Measurements from ENCODE around the gene THSD4.

THSD4 gene

GRCh38 chr15:71729319-71729718 is 614.0 kb downstream of the THSD4 start:
- Histone ChIP-seq H3K27me3 (ENCODE audit: control insufficient read depth in 1 of 2, insufficient read depth in 2 of 2, low read length in 2 of 2) (no peaks in the 10 kb centered on the region), H3K9me3 (ENCODE audit: low read length) (no peaks in the 10 kb centered on the region), H3K4me3 (ENCODE audit: low read depth in 1 of 2, low read length in 2 of 2) (no peak overlapping the region), H3K4me1 (ENCODE audit: insufficient read depth, low read length) (peaks cover 6% of the 10 kb centered on the region), H3K27ac (ENCODE audit: low read depth, low read length) (no peak overlapping the region), H3K9ac (ENCODE audit: low read length) (no peak overlapping the region), H3K36me3 (ENCODE audit: insufficient read depth, low read length) (no peaks in the 10 kb centered on the region)

DNA sequence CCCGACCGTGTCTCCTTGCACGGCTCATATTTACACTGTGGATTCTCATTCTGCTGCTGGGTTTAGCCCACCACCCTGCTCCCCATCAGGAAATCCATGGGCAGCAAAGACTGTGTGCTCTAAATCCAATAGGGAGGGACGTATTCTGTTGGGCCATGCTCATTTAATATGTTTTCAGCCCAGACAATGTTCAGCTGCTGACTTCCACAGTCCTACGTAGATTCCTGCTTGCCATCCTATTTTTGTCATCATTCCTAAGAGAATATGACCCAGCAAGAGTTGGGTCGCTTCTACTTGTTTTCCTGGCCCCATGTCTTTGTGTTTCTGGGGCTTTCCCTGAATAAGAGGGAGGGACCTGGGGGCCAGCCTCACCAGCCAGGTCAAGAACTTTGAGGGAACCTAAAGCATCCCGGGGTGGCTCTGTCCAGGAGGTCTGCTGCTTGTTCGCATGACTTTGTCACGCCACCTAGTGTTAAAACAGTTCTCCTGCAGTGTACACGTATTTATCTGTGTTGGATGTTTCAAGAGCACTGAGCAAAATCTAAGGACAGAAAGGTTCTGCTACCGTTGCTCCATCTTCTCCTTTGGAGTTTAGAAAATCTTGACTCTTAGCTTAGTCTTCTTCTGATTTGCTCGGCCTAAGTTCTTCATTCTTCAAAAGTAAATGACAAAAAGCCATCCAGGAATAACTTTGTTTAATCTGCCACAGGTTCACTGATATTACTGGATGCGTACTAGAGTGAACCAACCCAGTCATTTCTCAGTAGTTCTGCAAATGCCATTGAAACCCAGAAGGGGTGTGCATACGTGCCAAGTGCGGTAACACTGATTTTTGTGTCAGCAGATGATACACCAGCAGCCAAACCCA is 615.2 kb downstream of the THSD4 start:
- H3K9me3 ChIP-seq (ENCODE audit: low read length): no peaks in the 10 kb centered on the region
- H3K36me3 ChIP-seq (ENCODE audit: insufficient read depth, low read length): no peaks in the 10 kb centered on the region
- peaks cover 6% of the 10 kb centered on the region for H3K4me1 ChIP-seq (ENCODE audit: insufficient read depth, low read length)
- no peak overlapping the region for H3K27ac ChIP-seq (ENCODE audit: low read depth, low read length)
- no peaks in the 10 kb centered on the region for H3K27me3 ChIP-seq (ENCODE audit: control insufficient read depth in 1 of 2, insufficient read depth in 2 of 2, low read length in 2 of 2)
- H3K9ac ChIP-seq (ENCODE audit: low read length): no peak overlapping the region
- no peak overlapping the region for H3K4me3 ChIP-seq (ENCODE audit: low read depth in 1 of 2, low read length in 2 of 2)

- Histone ChIP-seq H3K36me3 (ENCODE audit: insufficient read depth, low read length) (no peaks in the 10 kb centered on the region), H3K27me3 (ENCODE audit: control insufficient read depth in 1 of 2, insufficient read depth in 2 of 2, low read length in 2 of 2) (no peaks in the 10 kb centered on the region), H3K9ac (ENCODE audit: low read length) (no peak overlapping the region), H3K4me1 (ENCODE audit: insufficient read depth, low read length) (peaks cover 6% of the 10 kb centered on the region), H3K27ac (ENCODE audit: low read depth, low read length) (no peak overlapping the region), H3K9me3 (ENCODE audit: low read length) (no peaks in the 10 kb centered on the region), H3K4me3 (ENCODE audit: low read depth in 1 of 2, low read length in 2 of 2) (no peak overlapping the region)
These were observed 617.4 kb downstream of the THSD4 start for GRCh38 chr15:71732636-71733035.

GRCh38 chr15:71733122-71733521 is 617.9 kb downstream of the THSD4 start:
- no peak overlapping the region for H3K27ac ChIP-seq (ENCODE audit: low read depth, low read length)
- H3K4me3 ChIP-seq (ENCODE audit: low read depth in 1 of 2, low read length in 2 of 2): no peak overlapping the region
- no peaks in the 10 kb centered on the region for H3K27me3 ChIP-seq (ENCODE audit: control insufficient read depth in 1 of 2, insufficient read depth in 2 of 2, low read length in 2 of 2)

DNA sequence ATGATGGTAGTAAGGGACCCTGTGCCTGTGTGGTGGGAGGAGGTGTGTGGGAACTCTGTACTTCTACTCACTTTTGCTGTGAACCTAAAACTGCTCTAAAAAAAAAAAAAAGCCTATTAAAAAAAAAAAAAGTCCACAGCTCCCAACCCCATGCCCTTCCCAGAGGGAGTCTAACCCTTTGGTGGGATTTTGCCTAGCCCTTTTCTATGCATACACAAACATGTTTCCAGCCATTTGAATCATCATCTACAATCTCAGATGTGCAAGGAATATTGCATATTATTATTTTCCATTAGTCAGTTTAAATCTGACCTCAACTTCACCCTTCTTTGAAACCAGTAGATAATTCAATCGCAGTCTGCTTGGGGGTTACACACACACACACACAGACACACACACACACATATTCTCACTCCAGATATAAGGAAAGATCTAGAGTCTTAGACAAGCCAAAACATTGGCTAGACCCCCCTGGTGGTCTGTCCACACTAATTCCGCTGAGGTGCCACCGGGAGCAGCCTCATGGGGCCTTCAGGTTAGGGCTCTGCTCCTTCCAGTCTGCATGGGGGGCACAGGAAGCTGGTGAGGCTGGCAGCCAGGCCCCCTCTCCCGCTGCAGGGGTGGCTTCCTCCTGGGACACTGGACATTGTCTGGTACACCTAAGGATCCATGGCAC is 619.6 kb downstream of the THSD4 start:
- H3K4me3 ChIP-seq (ENCODE audit: low read depth in 1 of 2, low read length in 2 of 2): no peak overlapping the region
- no peak overlapping the region for H3K27ac ChIP-seq (ENCODE audit: low read depth, low read length)
- H3K9ac ChIP-seq (ENCODE audit: low read length): no peak overlapping the region
- H3K36me3 ChIP-seq (ENCODE audit: insufficient read depth, low read length): no peaks in the 10 kb centered on the region
- no peaks in the 10 kb centered on the region for H3K9me3 ChIP-seq (ENCODE audit: low read length)
- H3K27me3 ChIP-seq (ENCODE audit: control insufficient read depth in 1 of 2, insufficient read depth in 2 of 2, low read length in 2 of 2): no peaks in the 10 kb centered on the region
- H3K4me1 ChIP-seq (ENCODE audit: insufficient read depth, low read length): no peaks in the 10 kb centered on the region

More at GRCh38 chr15:71733122-71733521, 617.9 kb downstream of the THSD4 start:
- Histone ChIP-seq H3K9ac (ENCODE audit: low read length) (no peak overlapping the region), H3K9me3 (ENCODE audit: low read length) (no peaks in the 10 kb centered on the region), H3K4me1 (ENCODE audit: insufficient read depth, low read length) (peaks cover 6% of the 10 kb centered on the region), H3K36me3 (ENCODE audit: insufficient read depth, low read length) (no peaks in the 10 kb centered on the region)

- Histone ChIP-seq H3K9ac (ENCODE audit: low read length) (no peak overlapping the region), H3K9me3 (ENCODE audit: low read length) (no peaks in the 10 kb centered on the region), H3K27ac (ENCODE audit: low read depth, low read length) (no peak overlapping the region), H3K4me1 (ENCODE audit: insufficient read depth, low read length) (no peaks in the 10 kb centered on the region), H3K27me3 (ENCODE audit: control insufficient read depth in 1 of 2, insufficient read depth in 2 of 2, low read length in 2 of 2) (no peaks in the 10 kb centered on the region), H3K4me3 (ENCODE audit: low read depth in 1 of 2, low read length in 2 of 2) (no peak overlapping the region), H3K36me3 (ENCODE audit: insufficient read depth, low read length) (no peaks in the 10 kb centered on the region)
These were observed 620.1 kb downstream of the THSD4 start for GRCh38 chr15:71735385-71735757.

DNA sequence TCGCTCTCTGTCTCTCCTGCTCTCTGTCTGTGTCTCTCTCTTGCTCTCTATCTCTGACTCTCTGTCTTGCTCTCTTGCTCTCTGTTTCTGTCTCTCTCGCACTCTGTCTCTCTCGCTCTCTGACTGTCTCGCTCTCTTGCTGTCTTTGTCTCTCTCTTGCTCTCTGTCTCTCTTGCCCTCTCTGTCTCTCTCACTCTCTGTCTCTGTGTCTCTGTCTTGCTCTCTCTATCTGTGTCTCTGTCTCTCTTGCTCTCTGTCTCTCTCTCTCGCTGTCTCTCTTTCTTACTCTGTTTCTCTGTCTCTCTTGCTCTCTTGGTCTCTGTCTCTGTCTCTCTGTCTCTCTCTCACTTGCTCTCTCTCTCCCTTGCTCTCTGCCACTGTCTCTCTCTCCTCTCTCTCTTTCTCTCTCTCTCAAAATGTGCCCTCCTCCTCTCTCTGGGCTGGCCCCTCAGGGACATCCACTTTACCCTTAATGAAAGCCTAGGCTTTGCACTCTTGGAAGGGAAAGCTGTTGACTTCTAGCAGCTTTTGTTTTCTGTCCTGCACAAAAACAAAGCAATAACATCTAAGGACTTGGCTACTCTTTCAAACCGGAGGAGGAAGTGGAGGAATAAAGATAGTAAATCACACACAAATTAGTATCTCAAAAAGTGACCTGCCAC is 621.1 kb downstream of the THSD4 start:
- no peaks in the 10 kb centered on the region for H3K4me1 ChIP-seq (ENCODE audit: insufficient read depth, low read length)
- no peaks in the 10 kb centered on the region for H3K9me3 ChIP-seq (ENCODE audit: low read length)
- H3K36me3 ChIP-seq (ENCODE audit: insufficient read depth, low read length): no peaks in the 10 kb centered on the region
- H3K9ac ChIP-seq (ENCODE audit: low read length): no peak overlapping the region
- H3K4me3 ChIP-seq (ENCODE audit: low read depth in 1 of 2, low read length in 2 of 2): no peak overlapping the region
- H3K27me3 ChIP-seq (ENCODE audit: control insufficient read depth in 1 of 2, insufficient read depth in 2 of 2, low read length in 2 of 2): no peaks in the 10 kb centered on the region
- H3K27ac ChIP-seq (ENCODE audit: low read depth, low read length): no peak overlapping the region

DNA sequence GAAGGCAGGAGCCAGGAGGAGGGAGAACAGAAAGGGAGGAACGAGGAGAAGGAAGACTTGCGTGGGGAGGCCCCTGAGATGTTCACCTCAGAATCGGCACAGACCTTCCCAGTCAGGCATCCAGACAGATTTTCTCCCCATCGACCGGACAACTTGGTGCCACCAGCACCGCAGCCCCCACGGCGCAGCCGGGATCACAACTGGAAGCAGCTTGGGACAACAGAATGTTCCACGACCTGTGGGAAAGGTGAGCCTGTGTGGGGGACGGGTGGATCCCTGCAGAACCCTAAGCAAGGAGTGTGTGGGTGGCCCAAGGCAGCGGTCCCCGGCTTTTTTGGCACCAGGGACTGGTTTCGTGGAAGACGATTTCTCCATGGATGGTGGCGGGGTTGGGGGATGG is 622.5 kb downstream of the THSD4 start:
- H3K27ac ChIP-seq (ENCODE audit: low read depth, low read length): no peak overlapping the region
- H3K9ac ChIP-seq (ENCODE audit: low read length): no peak overlapping the region
- H3K4me3 ChIP-seq (ENCODE audit: low read depth in 1 of 2, low read length in 2 of 2): no peak overlapping the region
- no peaks in the 10 kb centered on the region for H3K9me3 ChIP-seq (ENCODE audit: low read length)
- no peaks in the 10 kb centered on the region for H3K4me1 ChIP-seq (ENCODE audit: insufficient read depth, low read length)
- no peaks in the 10 kb centered on the region for H3K27me3 ChIP-seq (ENCODE audit: control insufficient read depth in 1 of 2, insufficient read depth in 2 of 2, low read length in 2 of 2)
- no peaks in the 10 kb centered on the region for H3K36me3 ChIP-seq (ENCODE audit: insufficient read depth, low read length)

- Histone ChIP-seq H3K4me1 (ENCODE audit: insufficient read depth, low read length) (no peaks in the 10 kb centered on the region), H3K27me3 (ENCODE audit: control insufficient read depth in 1 of 2, insufficient read depth in 2 of 2, low read length in 2 of 2) (no peaks in the 10 kb centered on the region), H3K27ac (ENCODE audit: low read depth, low read length) (no peak overlapping the region), H3K36me3 (ENCODE audit: insufficient read depth, low read length) (no peaks in the 10 kb centered on the region), H3K4me3 (ENCODE audit: low read depth in 1 of 2, low read length in 2 of 2) (no peak overlapping the region), H3K9ac (ENCODE audit: low read length) (no peak overlapping the region), H3K9me3 (ENCODE audit: low read length) (no peaks in the 10 kb centered on the region)
These were observed 624.1 kb downstream of the THSD4 start for GRCh38 chr15:71739355-71739754.

DNA sequence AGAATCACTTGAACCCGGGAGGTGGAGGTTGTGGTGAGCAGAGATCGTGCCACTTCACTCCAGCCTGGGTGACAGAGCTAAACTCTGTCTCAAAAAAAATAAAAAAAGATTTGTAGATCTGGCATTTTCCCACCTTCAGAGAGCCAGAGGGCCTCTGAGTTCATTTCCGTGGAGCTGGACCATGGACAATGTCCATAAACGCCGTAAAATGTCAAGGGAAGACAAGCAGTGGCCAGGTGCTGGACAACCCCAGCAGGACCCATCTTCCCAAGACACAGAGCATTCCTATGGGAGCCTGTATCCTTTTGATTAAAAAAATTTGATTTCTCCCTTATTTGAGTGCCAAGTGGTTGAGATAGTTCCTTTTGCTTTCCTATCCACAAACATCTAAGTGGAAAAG is 627.7 kb downstream of the THSD4 start:
- no peak overlapping the region for H3K4me3 ChIP-seq (ENCODE audit: low read depth in 1 of 2, low read length in 2 of 2)
- no peak overlapping the region for H3K9ac ChIP-seq (ENCODE audit: low read length)
- no peaks in the 10 kb centered on the region for H3K36me3 ChIP-seq (ENCODE audit: insufficient read depth, low read length)
- H3K27ac ChIP-seq (ENCODE audit: low read depth, low read length): no peak overlapping the region
- H3K4me1 ChIP-seq (ENCODE audit: insufficient read depth, low read length): no peaks in the 10 kb centered on the region
- H3K27me3 ChIP-seq (ENCODE audit: control insufficient read depth in 1 of 2, insufficient read depth in 2 of 2, low read length in 2 of 2): no peaks in the 10 kb centered on the region
- H3K9me3 ChIP-seq (ENCODE audit: low read length): no peaks in the 10 kb centered on the region

GRCh38 chr15:71743861-71744382 is 628.7 kb downstream of the THSD4 start:
- no peak overlapping the region for H3K4me3 ChIP-seq (ENCODE audit: low read depth in 1 of 2, low read length in 2 of 2)
- H3K27me3 ChIP-seq (ENCODE audit: control insufficient read depth in 1 of 2, insufficient read depth in 2 of 2, low read length in 2 of 2): no peaks in the 10 kb centered on the region
- no peak overlapping the region for H3K27ac ChIP-seq (ENCODE audit: low read depth, low read length)
- H3K4me1 ChIP-seq (ENCODE audit: insufficient read depth, low read length): no peaks in the 10 kb centered on the region
- H3K9me3 ChIP-seq (ENCODE audit: low read length): no peaks in the 10 kb centered on the region
- H3K36me3 ChIP-seq (ENCODE audit: insufficient read depth, low read length): no peaks in the 10 kb centered on the region
- H3K9ac ChIP-seq (ENCODE audit: low read length): no peak overlapping the region

All from muscle layer of colon (tissue), 2 donors.